ENCODE measurements around the gene VSX2.

DNA sequence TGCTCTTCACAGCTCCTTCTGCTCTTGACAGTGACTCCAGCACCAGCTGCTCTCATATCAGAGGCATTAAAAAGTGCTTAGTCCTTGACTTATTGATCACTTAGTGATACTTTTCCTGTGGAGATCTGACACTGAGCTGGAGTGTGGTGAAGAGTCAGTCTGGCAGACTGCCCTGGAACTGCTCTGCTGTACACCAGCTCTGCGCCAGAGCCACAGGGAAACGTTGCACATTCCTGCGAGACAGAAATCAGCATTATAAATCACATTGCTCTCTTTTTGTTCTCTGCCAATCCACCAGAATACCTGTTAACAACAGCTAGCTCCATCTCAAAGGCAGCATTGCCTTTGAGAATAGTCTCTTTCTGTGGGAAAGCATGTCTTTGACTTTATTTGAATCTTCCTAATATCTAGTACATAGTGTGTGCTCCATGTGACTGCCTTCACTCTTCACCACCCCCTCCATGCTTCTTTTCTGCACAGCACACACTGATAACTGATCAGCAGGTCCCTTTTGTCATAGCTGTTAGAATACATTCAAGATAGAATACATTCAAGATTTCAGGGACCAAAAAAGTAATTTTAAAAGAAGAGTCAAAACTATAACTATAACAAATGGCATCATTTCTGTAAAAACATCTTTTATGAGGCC is 48.2 kb upstream of the VSX2 start:
- TF ChIP-seq POLR2A (IDR thresholded peaks at IDR 0.05) (no peak), POLR2AphosphoS5 (IDR thresholded peaks at IDR 0.05) (no peak)
- TF ChIP-seq, protein P1, sequence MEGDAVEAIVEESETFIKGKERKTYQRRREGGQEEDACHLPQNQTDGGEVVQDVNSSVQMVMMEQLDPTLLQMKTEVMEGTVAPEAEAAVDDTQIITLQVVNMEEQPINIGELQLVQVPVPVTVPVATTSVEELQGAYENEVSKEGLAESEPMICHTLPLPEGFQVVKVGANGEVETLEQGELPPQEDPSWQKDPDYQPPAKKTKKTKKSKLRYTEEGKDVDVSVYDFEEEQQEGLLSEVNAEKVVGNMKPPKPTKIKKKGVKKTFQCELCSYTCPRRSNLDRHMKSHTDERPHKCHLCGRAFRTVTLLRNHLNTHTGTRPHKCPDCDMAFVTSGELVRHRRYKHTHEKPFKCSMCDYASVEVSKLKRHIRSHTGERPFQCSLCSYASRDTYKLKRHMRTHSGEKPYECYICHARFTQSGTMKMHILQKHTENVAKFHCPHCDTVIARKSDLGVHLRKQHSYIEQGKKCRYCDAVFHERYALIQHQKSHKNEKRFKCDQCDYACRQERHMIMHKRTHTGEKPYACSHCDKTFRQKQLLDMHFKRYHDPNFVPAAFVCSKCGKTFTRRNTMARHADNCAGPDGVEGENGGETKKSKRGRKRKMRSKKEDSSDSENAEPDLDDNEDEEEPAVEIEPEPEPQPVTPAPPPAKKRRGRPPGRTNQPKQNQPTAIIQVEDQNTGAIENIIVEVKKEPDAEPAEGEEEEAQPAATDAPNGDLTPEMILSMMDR (IDR thresholded peaks at IDR 0.05), result no peak
